Left ventricle myocardium inferior (tissue), 1 donor: ENCODE data around the gene CCDC32. TPM values are rescaled to one million over a fixed set of nuclear protein-coding genes. Genes with fewer than 3 reads are reported as not detected.

Source experiments
- DNase-seq: peaks from one replicate; pipeline ENCODE4 v3.0.0-alpha.2; 2020
- H3K27ac ChIP-seq: fragments of 200-600 bp; replicated peaks from 2 replicates; pipeline ENCODE4 v1.8.0; 2021
- H3K27me3 ChIP-seq: fragments of 200-600 bp; 2 replicates; pipeline ENCODE4 v1.8.0; 2021; ENCODE audit warnings: low read depth
- H3K36me3 ChIP-seq: fragments of 200-600 bp; 2 replicates; pipeline ENCODE4 v1.8.0; 2021
- H3K4me1 ChIP-seq: fragments of 200-600 bp; 2 replicates; pipeline ENCODE4 v1.8.0; 2021
- H3K4me3 ChIP-seq: fragments of 200-600 bp; 2 replicates; pipeline ENCODE4 v1.8.0; 2021; ENCODE audit warnings: mild to moderate bottlenecking, moderate library complexity
- H3K9me3 ChIP-seq: fragments of 200-600 bp; replicated peaks from 2 replicates; pipeline ENCODE4 v1.8.0; 2021
- intact Hi-C: fragments of 100-400 bp; cut with micrococcal nuclease; formaldehyde crosslinking; loops from one replicate; pipeline ENCODE4 v1.11.0; 2022
- total RNA-seq: library from RNA; stranded (reverse); fragmentation: NEBNext Ultra II Directional; extraction: Animal tissue kit (Norgen Biotek cat#: 25700); gene quantifications from one replicate; pipeline ENCODE4 v1.2.1, GENCODE V29; 2021
- TF ChIP-seq, protein P1 (sequence below): fragments of 200-600 bp; IDR thresholded peaks from 2 replicates; pipeline ENCODE4 v1.8.0; 2021; ENCODE audit warnings: antibody characterized with exemption, mild to moderate bottlenecking, borderline replicate concordance
- donor health status: DM: no; HTN: yes; CAD: no; lungs with severe emphysema.

The CCDC32 gene
- total RNA-seq, 1 donor from 2014 or later = 24.1 TPM

DNA sequence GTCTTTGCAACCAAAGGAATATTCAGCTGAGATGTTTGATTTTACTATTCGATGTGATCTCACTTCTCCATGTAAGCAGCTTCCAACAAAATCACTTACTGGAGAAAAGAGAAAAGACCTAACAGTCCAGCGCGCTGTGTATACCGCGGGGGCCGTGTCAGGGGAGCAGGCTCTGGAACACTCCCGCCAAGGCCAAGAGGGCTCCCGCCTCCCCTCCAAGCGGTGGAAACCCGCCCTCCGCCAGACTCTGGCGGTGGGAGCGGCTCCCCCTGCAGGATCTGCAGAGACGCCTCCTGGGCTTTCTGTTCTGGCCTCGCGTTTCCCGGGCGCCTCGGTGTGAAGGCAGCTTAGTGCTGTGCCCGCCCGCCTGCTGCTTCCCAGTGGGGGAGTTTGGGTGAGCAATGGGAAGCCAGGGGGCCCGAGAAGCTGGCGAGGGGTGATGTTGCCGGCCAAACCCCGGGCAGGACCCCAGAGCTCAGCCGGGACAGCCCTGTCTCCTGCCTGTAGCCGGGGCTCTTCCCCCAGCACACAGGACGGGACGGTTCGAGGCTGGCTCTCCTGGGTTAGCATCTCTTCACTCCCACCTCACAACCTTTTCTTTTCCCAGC is 57.8 kb downstream of the CCDC32 start:
- Histone ChIP-seq H3K36me3 (no peaks in the 10 kb centered on the region), H3K9me3 (no peaks in the 10 kb centered on the region), H3K4me1 (peaks cover 31% of the 10 kb centered on the region), H3K4me3 (peak overlapping the region; percentile 56), H3K27ac (peak overlapping the region; percentile 39), H3K27me3 (no peaks in the 10 kb centered on the region)
- TF ChIP-seq, protein P1, sequence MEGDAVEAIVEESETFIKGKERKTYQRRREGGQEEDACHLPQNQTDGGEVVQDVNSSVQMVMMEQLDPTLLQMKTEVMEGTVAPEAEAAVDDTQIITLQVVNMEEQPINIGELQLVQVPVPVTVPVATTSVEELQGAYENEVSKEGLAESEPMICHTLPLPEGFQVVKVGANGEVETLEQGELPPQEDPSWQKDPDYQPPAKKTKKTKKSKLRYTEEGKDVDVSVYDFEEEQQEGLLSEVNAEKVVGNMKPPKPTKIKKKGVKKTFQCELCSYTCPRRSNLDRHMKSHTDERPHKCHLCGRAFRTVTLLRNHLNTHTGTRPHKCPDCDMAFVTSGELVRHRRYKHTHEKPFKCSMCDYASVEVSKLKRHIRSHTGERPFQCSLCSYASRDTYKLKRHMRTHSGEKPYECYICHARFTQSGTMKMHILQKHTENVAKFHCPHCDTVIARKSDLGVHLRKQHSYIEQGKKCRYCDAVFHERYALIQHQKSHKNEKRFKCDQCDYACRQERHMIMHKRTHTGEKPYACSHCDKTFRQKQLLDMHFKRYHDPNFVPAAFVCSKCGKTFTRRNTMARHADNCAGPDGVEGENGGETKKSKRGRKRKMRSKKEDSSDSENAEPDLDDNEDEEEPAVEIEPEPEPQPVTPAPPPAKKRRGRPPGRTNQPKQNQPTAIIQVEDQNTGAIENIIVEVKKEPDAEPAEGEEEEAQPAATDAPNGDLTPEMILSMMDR = peak; percentile 82
- peak; percentile 78 for DNase-seq
- intact Hi-C loops = no loop called here

Other genes with a start within 250 kb of the CCDC32 start
- gene INAFM2, start 241.3 kb downstream of the CCDC32 start, total RNA-seq = 52.7 TPM
- 155 TPM for gene CCDC9B, start 224.1 kb downstream of the CCDC32 start, total RNA-seq
- not detected for gene PHGR1, start 214.0 kb downstream of the CCDC32 start, total RNA-seq
- 3.0 TPM for gene DISP2, start 206.8 kb downstream of the CCDC32 start, total RNA-seq
- gene KNSTRN, start 182.3 kb downstream of the CCDC32 start, total RNA-seq = 9.0 TPM
- 106 TPM for gene IVD, start 159.2 kb downstream of the CCDC32 start, total RNA-seq
- 17.1 TPM for gene BAHD1, start 124.1 kb downstream of the CCDC32 start, total RNA-seq
- 8.4 TPM for gene CHST14, start 94.1 kb downstream of the CCDC32 start, total RNA-seq
- 12.0 TPM for gene RPUSD2, start 4.3 kb upstream of the CCDC32 start, total RNA-seq
- gene KNL1, start 29.2 kb upstream of the CCDC32 start, total RNA-seq = 0.96 TPM
- 0.88 TPM for gene RAD51, start 130.1 kb upstream of the CCDC32 start, total RNA-seq
- 20.3 TPM for gene RMDN3, start 190.2 kb upstream of the CCDC32 start, total RNA-seq
- 7.1 TPM for gene GCHFR, start 199.0 kb upstream of the CCDC32 start, total RNA-seq
- gene C15orf62, start 204.9 kb upstream of the CCDC32 start, total RNA-seq = 0.30 TPM
- 24.7 TPM for gene ZFYVE19, start 242.0 kb upstream of the CCDC32 start, total RNA-seq
- 16.0 TPM for gene DNAJC17, start 242.4 kb upstream of the CCDC32 start, total RNA-seq